Breast epithelium (tissue), 4 donors: ENCODE results near the gene TEX13A. TPM values are rescaled to one million over a fixed set of nuclear protein-coding genes. Genes with fewer than 3 reads are reported as not detected.
"Not testable (repeated sequence)": the region's sequence is repeated elsewhere in the genome, so short reads cannot be mapped to it uniquely, and the experiment has no call there.

ENCODE experiments used
- DNase-seq, 2 donors: peaks; one replicate each; pipeline ENCODE4 v3.0.0-alpha.2; 2019; ENCODE audit warnings: low spot score in 2 of 2
- H3K27ac ChIP-seq, 2 donors: fragments of 200-600 bp; sonication (generic) in 1 of 2; one replicate each; pipeline ENCODE4 v1.5.1; 2016 to 2019; ENCODE audit warnings: mild to moderate bottlenecking in 1 of 2
- H3K27me3 ChIP-seq, 2 donors: fragments of 200-600 bp; sonication (generic) in 1 of 2; one replicate each; pipeline versions ENCODE4 v1.5.1 to v1.6.0; 2017 to 2019; ENCODE audit warnings: control low read depth in 1 of 2, mild to moderate bottlenecking in 1 of 2
- H3K36me3 ChIP-seq: fragments of 200-600 bp; one replicate; pipeline ENCODE4 v1.5.1; 2019
- H3K4me1 ChIP-seq, 2 donors: fragments of 200-600 bp; sonication (generic); one replicate each; pipeline ENCODE4 v1.5.1; 2016 to 2019; ENCODE audit warnings: control low read depth in 1 of 2
- H3K4me3 ChIP-seq, 3 donors: fragments of 200-600 bp; sonication (generic); 1 replicate in 2 of 3; 2 replicates in 1 of 3; pipeline ENCODE4 v1.5.1; 2016 to 2019; ENCODE audit warnings: mild to moderate bottlenecking in 3 of 3, moderate library complexity in 2 of 3
- H3K9me3 ChIP-seq, 2 donors: fragments of 200-600 bp; sonication (generic) in 1 of 2; one replicate each; pipeline ENCODE4 v1.5.1; 2016 to 2019; ENCODE audit warnings: control low read depth in 1 of 2
- CTCF ChIP-seq, 3 donors: fragments of 450-650 bp; IDR thresholded peaks; one replicate each; pipeline ENCODE4 v1.5.1; 2016 to 2017; ENCODE audit warnings: antibody characterized with exemption in 3 of 3, mild to moderate bottlenecking in 3 of 3, moderate library complexity in 3 of 3
- POLR2A ChIP-seq: fragments of 450-650 bp; IDR thresholded peaks from one replicate; pipeline ENCODE4 v1.6.1; 2016; ENCODE audit warnings: antibody characterized with exemption, mild to moderate bottlenecking, moderate library complexity
- POLR2AphosphoS5 ChIP-seq, 3 donors: sonication (generic); formaldehyde crosslinking; IDR thresholded peaks; one replicate each; pipeline ENCODE4 v1.6.1; 2017; ENCODE audit warnings: antibody characterized with exemption in 3 of 3
- intact Hi-C: fragments of 100-400 bp; cut with DNase I; formaldehyde crosslinking; loops from one replicate; pipeline ENCODE4 v1.15.1; 2023; ENCODE audit warnings: low total_unique reads
- total RNA-seq, 3 donors: library from RNA; depleted of rRNA; stranded (reverse); fragments of >200 nt; gene quantifications; one replicate each; pipeline ENCODE4 v1.1.0, GENCODE V29; 2016

TEX13A gene
- total RNA-seq, 3 donors from 2014 or later: not detected

DNA sequence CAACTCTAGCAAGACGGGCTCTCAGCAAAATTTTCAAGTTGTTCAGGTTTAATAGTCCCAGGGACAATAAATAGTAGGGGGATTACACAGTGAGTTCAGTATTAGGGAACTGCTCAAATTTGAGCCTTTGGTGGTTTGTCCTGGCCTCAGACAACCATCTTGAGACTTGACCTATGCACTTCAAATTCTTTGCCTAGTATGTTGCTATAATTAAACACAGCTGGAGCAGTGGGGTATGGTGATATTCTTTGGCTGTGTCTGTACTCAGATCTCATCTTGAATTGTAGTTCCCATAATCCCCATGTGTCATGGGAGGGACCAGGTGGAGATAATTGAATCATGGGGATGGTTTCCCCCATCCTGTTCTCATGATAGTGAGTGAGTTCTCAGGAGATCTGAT lies 43.3 kb upstream of the TEX13A start:
- no peaks in the 10 kb centered on the region for H3K36me3 ChIP-seq
- no peak for TF ChIP-seq POLR2AphosphoS5 (IDR thresholded peaks at IDR 0.05)
- TF ChIP-seq CTCF (IDR thresholded peaks at IDR 0.05): no peak
- no peak for TF ChIP-seq POLR2A
- no peaks in the 10 kb centered on the region for H3K9me3 ChIP-seq
- no peak overlapping the region for H3K27ac ChIP-seq
- H3K4me3 ChIP-seq: no peak overlapping the region
- intact Hi-C loops: no loop called here
- DNase-seq: no peak
- no peaks in the 10 kb centered on the region for H3K4me1 ChIP-seq
- peaks cover 0 to 47% of the 10 kb centered on the region in 2 donors for H3K27me3 ChIP-seq

DNA sequence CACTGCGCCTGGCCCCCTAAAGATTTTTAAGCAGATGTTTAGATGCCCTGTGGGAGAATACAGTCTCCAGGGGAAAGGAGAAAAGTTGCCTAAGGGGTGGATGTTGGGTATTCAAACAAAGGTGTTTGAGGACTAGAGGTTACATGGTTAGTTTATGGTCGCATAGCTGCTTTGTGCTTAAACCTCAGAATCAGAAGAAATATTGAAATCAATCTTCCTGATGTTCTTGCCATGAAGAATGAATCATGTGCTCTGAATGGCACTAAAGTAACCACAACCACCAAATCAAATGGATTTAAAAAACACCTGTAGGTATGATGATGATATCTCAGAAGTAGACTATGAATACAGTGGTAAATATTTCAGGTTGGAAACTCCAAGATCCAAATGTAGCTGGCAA lies 42.7 kb upstream of the TEX13A start:
- no peak for DNase-seq
- H3K4me3 ChIP-seq: no peak overlapping the region
- intact Hi-C loops: no loop called here
- H3K4me1 ChIP-seq: no peaks in the 10 kb centered on the region
- no peak for TF ChIP-seq CTCF (IDR thresholded peaks at IDR 0.05)
- no peak for TF ChIP-seq POLR2AphosphoS5 (IDR thresholded peaks at IDR 0.05)
- no peak for TF ChIP-seq POLR2A
- H3K9me3 ChIP-seq: no peaks in the 10 kb centered on the region
- H3K27me3 ChIP-seq: peaks cover 0 to 45% of the 10 kb centered on the region in 2 donors
- no peak overlapping the region for H3K27ac ChIP-seq
- H3K36me3 ChIP-seq: no peaks in the 10 kb centered on the region

DNA sequence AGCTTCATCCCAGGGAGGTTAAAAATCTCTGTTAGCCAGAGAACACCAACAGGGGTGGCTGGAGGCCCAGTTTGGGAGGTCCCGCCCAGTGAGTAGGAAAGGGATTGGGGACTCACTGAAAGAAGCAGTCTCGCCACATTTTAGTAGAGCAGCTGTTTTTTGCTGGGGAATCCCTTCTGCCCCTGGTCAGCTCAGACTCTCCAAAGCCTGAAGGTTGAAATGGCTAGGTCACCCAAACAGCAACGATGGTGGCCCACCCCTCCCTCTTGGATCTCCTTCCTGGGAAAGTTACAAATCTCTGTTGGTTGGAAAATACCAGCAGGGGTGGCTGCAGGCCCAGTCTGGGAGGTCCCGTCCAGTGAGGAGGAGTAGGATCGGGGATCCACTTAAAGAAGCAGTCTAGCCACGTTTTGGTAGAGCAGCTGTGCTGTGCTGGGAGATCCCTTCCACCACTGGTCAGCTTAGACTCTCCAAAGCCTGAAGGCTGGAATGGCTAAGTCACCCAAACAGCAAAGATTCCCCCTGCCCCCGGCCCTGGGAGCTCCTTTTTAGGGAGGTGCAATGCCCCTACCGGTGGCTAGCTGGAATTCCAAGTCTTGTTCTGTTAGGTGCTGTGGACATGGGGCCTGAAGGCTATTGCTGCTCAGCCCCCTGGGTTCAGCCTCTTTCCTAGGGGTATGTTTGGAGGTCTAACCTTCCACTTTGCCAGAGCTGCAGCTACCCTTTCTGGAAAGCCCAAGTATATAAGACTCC lies 40.0 kb upstream of the TEX13A start:
- no peak for DNase-seq
- Histone ChIP-seq H3K4me3 (no peak overlapping the region), H3K4me1 (no peaks in the 10 kb centered on the region), H3K27ac (no peak overlapping the region), H3K9me3 (no peaks in the 10 kb centered on the region), H3K27me3 (peaks cover 0 to 57% of the 10 kb centered on the region in 2 donors), H3K36me3 (no peaks in the 10 kb centered on the region)
- intact Hi-C loops: no loop called here
- TF ChIP-seq CTCF (IDR thresholded peaks at IDR 0.05): no peak
- TF ChIP-seq POLR2A: no peak
- TF ChIP-seq POLR2AphosphoS5 (IDR thresholded peaks at IDR 0.05): no peak

- H3K36me3 ChIP-seq: no peaks in the 10 kb centered on the region
- H3K27me3 ChIP-seq: peaks cover 0 to 3% of the 10 kb centered on the region in 2 donors
- no peak overlapping the region for H3K27ac ChIP-seq
- intact Hi-C loops: no loop called here
- no peak for DNase-seq
- H3K4me1 ChIP-seq: no peaks in the 10 kb centered on the region
- H3K9me3 ChIP-seq: no peaks in the 10 kb centered on the region
- TF ChIP-seq POLR2A (no peak), CTCF (IDR thresholded peaks at IDR 0.05) (no peak), POLR2AphosphoS5 (IDR thresholded peaks at IDR 0.05) (no peak)
- H3K4me3 ChIP-seq: no peak overlapping the region
Measured at GRCh38 chrX:105241056-105241455, 20.6 kb upstream of the TEX13A start.

GRCh38 chrX:105237407-105237806 lies 16.9 kb upstream of the TEX13A start:
- H3K27ac ChIP-seq, H3K4me1 ChIP-seq, H3K9me3 ChIP-seq, intact Hi-C loops, H3K4me3 ChIP-seq, DNase-seq, H3K36me3 ChIP-seq: not testable (repeated sequence)
- peaks cover 0 to 19% of the 10 kb centered on the region in 2 donors for H3K27me3 ChIP-seq
